ENCODE measurements around the gene HDGF.

- TF ChIP-seq HNRNPUL1 (IDR thresholded peaks at IDR 0.05; ENCODE audit: low read length) (no peak), ZBTB17 (CRISPR knock-in tag; IDR thresholded peaks at IDR 0.05) (no peak), MCM3 (IDR thresholded peaks at IDR 0.05) (no peak), EGR1 (conservative IDR thresholded peaks at IDR 0.05) (no peak), MTA3 (IDR thresholded peaks at IDR 0.05; ENCODE audit: borderline replicate concordance) (no peak), FOS (IDR thresholded peaks at IDR 0.05; ENCODE audit: extremely low read depth, insufficient read length) (no peak), FOXJ3 (CRISPR knock-in tag; IDR thresholded peaks at IDR 0.05) (no peak), TCF7 (IDR thresholded peaks at IDR 0.05; ENCODE audit: borderline replicate concordance) (no peak)
- TF ChIP-seq, protein P1, sequence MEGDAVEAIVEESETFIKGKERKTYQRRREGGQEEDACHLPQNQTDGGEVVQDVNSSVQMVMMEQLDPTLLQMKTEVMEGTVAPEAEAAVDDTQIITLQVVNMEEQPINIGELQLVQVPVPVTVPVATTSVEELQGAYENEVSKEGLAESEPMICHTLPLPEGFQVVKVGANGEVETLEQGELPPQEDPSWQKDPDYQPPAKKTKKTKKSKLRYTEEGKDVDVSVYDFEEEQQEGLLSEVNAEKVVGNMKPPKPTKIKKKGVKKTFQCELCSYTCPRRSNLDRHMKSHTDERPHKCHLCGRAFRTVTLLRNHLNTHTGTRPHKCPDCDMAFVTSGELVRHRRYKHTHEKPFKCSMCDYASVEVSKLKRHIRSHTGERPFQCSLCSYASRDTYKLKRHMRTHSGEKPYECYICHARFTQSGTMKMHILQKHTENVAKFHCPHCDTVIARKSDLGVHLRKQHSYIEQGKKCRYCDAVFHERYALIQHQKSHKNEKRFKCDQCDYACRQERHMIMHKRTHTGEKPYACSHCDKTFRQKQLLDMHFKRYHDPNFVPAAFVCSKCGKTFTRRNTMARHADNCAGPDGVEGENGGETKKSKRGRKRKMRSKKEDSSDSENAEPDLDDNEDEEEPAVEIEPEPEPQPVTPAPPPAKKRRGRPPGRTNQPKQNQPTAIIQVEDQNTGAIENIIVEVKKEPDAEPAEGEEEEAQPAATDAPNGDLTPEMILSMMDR (IDR thresholded peaks at IDR 0.05 in 2 of 3, conservative IDR thresholded peaks at IDR 0.05 in 1 of 3; ENCODE audit: insufficient read depth in 2 of 3, low read depth in 1 of 3, low read length in 3 of 3): no peak
- TF ChIP-seq, protein P2, sequence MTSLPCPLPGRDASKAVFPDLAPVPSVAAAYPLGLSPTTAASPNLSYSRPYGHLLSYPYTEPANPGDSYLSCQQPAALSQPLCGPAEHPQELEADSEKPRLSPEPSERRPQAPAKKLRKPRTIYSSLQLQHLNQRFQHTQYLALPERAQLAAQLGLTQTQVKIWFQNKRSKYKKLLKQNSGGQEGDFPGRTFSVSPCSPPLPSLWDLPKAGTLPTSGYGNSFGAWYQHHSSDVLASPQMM (CRISPR knock-in tag; IDR thresholded peaks at IDR 0.05): no peak
Measured at GRCh38 chr1:156744344-156744743, 7.1 kb downstream of the HDGF start.

Measured in K562 (cell line).